ENCODE measurements around the gene WASF2.

Gene WASF2

DNA sequence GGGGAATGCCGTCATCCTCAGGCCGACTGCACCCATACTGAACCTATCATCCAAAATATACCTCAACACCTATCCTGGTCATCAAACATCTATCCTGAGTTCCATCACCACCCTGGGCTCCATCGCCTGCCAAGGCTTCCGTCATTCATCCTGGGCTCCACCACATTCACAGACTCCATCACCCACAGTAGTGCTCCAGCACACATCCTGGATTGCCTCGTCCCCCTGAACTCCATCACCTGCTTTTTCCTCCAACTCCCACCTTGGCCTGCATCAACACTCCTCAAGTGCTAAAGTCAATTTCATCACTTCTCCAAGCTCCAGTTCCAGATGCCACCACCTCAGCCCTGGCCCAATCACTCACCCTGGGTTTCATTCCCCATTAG is 131.0 kb downstream of the WASF2 start:
- DNase-seq (ENCODE audit: low read depth in 2 of 2): no peak

DNA sequence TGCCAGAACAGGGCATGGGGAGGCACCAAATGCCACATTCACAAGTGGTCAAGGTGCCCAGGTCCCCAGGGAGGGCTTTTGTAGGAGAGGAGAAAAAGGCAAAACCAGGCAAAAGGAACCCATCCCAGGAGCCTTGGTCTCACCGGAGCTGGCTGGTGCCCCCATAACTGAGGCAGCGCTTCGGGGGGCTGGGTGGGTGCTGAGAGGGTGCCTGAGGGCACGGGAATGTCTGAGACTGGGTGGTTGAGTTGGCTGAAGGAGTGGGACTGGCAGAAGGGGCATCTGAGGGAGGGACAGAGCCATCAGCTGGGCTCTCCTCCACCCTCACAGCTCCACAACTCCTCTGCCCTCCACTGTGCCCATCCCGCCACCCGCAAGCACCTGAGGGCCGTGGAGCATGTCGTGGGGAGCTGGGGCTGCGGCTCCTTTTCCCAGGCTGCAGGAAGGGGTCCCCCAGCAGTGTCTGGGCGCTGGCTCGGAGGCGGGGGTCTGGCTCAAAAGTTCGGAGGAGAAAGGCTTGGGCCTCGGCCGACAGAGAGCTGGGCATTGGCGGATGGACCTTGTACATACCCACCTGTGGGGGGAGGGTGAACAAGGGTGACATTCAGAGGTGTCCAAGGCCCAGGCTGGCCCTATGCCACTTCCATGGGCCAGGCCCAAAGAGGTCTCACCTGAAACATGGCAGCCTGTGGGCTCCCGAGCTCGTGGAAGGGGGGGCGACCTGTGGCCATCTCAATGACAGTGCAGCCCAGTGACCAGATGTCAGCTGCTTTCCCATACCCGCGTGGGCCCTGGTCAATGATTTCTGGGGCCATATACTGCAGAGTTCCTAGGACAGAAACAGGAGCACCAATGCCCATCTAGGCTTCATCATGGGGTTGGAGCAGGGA is 131.7 kb downstream of the WASF2 start:
- no peak for DNase-seq (ENCODE audit: low read depth in 2 of 2)

DNA sequence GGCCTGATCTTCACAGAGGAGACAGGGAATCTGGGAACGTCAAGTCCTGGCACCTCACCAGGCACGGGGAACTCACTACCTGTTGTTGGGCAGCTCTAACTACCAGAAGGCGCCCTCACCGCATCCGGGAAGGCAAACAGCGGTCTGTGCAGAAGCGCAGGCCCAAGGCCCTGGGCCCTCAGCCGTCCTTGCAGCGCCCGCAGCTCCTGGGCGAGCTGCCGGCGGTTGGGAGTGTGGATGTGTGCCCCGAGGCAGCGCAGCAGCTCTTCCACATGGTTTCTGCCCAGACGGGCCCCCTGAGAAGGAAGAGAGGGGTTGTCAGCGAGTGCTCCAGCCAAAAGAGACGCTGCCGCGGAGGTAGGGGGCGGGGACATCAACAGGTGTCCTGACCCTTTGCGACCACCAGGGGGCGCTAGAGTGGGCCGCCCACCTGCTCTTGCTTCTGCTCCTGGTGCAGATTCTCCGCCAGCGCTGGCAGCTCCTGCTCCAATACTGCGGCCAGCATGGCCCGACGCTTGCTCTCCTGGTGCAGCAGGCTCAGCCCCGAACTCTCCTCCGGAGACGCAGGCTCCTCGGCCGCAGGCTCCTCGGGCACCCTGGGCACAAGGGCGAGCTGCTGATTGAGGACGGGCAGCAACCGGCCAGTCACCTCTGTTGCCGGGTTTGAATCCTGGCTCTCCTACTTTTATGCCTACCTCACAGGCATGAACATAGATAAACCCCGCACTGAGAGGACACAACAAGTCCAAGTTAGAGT is 132.5 kb downstream of the WASF2 start:
- peak; percentile 76 to 77 for DNase-seq (ENCODE audit: low read depth in 2 of 2)

DNA sequence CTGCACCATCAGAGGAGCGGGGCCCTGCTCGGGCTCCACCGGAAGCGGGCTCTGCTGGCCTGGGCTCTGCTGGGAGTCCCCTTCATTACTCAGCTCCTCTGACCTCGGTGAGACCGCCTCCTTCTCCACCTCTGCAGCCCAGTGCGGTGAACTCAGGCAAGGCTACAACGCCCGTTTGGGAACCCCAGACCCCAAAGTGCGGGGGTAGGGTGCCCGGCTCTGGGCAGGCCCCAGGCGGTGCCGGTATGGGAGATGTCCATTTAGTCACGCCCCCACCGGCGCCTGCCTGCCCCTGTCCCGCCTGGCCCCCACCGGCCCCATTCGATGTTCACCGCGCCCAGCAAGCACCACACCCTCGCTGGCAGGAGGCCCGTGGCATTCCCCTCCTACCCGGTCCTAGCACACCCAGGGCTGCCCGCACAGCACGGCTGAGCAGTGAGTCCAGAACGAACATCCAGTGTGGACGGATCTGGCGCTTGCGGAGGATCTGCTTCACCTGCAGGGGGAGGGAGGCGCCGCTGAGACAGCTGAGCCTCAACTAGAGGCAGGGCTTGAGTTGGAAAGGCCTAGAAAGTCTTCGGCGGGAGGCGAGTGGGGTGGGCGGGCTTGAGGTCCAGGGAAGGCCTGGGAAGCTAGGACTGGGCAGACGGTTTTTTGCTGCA is 133.2 kb downstream of the WASF2 start:
- DNase-seq (ENCODE audit: low read depth in 2 of 2): peak in 1 of 2 donors; percentile 34

DNA sequence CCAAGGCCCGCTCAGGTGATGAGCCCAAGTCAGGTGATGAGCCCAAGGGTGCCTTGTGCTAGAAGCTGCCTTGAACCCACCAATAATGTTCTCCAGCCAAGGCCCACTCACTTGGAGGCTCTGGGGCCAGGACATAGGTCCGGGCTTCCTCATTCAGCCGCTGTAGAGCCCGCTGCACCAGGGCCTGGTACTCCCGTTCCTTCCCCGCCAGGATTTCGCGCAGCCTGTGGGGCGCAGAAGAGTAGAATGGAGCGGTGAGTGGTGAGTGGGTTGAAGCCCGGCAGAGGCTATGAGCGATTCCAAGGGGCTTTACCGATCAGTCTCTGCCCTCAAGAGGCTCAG is 133.7 kb downstream of the WASF2 start:
- DNase-seq (ENCODE audit: low read depth in 2 of 2): no peak

DNA sequence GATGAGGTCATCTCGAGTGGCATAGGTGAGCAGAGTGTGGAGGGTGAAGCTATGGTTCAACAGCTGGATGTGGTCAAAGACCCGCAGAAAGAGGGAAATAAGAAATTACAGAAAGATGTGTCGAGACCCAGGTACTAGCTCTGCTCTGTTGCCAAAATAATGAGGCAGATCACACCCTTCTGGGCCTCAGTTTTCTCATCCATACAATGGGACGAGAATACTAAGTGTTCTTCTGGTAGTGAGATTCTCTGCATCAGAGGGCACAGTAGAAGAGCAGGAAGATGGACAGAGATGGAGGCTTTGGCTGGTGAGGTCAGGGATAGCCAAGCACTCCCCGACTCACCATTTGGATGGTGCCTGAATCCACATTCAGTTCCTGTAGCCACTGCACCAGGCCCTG is 134.3 kb downstream of the WASF2 start:
- DNase-seq (ENCODE audit: low read depth in 2 of 2): no peak

Measured in stimulated activated CD4-positive, alpha-beta T cell treated with anti-CD3 and anti-CD28 coated beads, Interleukin-1b, Interleukin-23, amount 100 ng/mL, for 4 hours (primary cell).